HG02678 (cell line): ENCODE measurements around the gene B4GALNT4.
"Not testable (repeated sequence)": the region's sequence is repeated elsewhere in the genome, so short reads cannot be mapped to it uniquely, and the experiment has no call there.

Experiments
- ATAC-seq: cut with Tn5 transposase; IDR thresholded peaks from one replicate; pipeline ENCODE4 v1.9.1; 2021; ENCODE audit warnings: mild to moderate bottlenecking, moderate library complexity; ENCODE audit not compliant: unreplicated experiment

Gene B4GALNT4

DNA sequence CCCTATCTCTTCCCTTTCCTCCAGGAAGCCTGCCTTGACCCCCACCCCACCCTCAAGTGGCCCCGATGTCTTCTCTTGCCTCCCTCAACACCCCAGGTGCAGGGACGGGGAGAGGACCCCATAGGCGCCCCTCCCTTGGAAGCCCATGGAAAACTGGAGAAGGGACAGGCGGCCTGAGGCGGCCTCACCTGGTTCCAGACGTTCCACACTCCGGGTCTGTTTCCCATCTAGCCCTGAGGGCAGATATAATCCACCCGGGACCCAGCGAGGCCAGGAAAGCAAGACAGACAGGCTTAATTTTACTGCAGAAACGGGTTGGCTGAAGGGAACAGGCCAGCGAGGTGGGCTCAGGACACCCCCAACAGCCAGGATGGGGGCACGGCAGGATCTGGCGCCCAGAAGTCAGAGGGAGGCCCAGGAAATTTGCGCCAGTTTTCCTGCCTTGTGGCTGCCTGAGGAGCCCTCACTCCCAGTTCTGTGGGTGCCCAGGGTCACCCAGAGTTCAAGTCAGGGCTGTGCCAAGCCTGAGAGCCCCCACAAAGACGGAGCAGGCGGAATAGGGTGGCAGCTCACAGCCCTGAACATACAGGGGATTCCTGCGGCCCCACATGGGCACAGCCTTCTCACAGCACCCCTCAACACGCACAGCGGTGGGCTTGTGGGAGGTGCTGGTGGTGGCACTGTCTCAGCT is 48.5 kb downstream of the B4GALNT4 start:
- no peak for ATAC-seq

DNA sequence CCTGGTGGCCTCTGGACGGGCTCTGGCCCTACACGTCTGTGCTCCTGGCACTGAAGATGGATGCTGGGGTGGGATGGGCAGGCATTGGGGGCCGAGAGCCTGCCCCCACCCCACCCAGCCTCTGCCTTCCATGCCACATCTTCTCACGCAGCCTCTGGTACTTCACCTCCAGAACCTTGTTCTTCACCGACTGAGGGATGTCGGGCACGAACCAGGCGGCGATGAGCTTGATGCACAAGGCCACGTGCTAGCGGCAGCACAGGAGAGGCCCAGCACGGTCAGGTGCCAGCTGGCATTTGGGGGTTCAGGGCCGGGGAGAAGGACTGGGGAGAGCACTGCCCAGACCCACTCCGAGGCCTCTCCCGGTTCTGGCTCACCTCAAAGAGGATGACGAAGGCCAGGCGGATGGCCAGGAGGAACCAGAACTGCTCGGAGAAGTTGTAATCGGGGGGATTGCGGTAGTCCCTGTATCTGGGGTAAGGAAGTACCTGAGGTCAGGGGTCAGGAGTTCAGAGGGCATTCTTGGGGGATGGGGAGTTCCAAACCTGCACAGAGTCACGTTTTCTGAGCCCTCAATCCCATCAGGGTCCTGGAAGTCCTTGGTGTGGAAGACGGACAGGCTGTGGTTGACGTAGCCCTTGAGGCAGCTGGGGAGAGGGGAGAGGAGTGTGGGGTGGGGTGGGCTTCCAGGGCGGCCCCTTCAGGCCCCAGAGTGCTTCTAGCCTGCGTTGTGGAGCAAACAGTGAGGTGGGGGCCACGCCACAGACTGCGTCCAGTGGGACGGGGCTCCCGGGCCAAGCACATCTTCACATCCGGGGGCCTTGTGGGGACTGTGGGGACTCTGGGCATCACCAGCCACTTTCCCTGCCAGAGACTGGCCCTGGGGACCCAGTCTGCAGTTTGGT is 49.3 kb downstream of the B4GALNT4 start:
- ATAC-seq = no peak

DNA sequence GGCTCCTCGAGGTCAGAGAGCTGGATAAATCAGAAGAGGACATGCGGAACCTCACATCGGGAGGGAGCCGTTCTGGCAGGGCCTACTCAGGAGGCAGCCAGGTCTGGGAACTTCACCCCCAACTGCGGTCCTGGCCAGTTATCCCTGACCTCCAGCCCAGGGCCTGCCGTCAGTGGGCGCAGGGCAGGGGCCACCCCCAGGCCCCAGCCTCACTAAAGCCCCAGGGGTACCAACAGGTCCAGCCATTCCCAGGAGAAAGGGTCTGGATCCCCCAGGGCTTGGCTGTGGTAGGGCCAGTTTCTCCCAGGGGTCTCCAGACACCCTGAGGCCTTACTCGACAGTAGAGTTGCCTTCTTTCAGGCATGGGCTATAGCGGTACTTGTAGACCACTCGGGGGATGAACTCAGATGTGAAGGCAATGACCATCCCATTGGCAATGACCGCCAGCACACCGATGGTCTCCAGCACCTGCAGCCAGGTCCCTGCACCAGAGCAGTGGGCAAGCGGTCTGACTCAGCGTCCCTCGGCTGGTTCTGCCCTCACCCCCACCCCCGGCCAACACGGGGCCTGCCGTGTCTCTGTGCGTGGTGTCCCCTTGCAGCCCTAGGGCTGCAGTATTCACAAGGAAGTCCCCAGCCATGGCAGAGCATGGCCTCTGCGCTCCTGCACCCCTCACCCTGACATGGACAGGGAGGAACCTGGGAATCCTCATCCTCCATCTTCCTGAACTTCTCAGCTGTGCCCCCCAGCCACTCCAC is 50.1 kb downstream of the B4GALNT4 start:
- ATAC-seq = no peak

DNA sequence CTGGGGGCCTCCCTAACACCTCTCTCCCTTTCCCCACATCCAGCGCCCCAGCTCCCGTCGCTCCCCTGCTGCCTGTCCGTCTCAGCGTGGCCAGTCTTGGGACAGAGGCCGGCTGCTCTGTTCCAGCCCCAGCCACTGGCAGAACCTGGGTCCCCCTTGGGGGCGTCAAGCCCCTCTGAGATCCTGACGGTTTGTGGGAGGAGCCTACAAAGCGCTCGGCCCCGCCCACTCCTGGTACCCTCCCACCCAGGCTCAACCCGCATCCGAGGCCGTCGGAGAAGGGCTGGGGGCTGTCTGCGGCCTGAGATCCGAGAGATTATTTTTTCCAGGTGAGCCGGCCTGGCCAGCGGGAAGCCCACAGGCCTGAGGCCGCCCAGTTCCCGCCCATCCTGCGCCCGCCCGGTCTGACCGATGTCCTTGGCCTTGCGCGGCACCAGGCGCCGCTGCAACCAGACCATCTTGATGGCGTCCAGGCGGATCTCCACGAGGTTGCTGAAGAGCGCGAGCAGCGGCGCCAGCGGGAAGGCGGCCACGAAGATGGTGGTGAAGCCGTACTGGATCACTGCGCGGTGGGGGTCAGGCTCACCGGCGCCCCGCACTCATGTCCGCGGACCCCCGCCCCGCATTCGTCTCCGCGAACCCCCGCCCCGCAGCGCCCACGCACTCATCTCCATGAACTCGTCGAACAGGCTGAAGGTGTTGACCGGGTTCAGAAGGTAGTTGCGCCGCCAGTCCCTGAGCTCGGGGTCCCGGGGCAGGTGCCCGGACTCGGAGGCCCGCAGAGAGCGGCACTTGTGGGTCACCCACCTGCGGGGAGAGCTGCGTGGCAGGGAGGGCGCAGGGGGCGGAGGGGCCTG is 51.0 kb downstream of the B4GALNT4 start:
- no peak for ATAC-seq

DNA sequence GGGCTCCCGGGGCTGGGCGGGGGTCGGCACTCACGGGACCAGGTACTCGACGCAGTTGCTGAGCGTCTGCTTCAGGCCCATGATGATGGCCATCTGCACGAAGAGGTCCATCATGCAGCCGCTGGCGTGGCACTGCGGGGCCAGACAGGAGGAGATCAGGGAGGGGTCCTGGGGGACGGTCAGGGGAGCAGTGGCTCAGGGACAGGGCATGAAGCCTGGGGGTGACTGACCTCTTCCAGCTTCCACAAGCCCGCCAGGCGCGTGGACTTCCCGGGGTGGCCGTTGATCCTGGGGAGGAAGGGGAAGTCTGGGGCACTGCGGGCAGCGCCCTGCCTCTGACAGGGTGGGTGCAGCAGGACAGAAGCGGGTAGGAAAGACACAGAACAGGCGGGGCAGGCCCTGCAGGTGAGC is 51.6 kb downstream of the B4GALNT4 start:
- ATAC-seq = no peak

DNA sequence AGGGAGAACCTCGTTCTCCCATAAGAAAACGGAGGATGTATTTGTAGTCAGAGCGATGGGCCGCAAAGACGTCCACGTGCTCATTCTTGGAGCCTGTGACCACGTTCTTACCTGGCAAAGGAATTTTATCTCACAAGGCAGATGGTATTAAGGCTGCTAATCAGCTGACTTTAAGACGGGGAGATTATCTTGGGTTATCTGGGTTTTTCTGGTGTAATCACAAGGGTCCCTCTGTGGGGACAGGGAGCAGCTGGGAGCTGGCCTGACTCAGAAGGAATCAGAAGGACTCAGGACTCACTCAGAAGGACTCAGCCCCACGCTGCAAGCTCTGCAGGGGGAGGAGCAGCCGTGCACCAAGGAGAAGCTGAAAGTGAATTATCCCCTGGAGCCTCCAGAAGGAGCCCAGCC is 53.0 kb downstream of the B4GALNT4 start:
- no peak for ATAC-seq

DNA sequence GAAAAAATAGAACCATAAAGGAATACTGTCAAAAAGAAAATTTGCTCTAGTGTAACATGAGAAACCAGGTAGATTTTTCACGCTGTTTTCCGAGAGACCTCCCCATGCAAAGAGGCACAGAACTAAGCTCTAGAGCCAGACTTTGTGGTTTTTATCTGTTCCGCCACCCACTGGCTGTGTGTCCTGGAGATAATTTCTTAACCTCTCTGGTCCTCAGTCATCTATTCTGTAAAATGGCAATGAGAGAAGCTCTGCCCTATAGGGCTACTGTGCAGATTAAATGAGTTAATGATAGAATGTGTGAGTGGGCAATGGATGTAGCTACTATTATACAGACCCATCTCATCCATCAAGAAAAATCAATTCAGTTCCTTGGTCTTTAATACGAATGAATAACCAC is 54.9 kb downstream of the B4GALNT4 start:
- no peak for ATAC-seq

DNA sequence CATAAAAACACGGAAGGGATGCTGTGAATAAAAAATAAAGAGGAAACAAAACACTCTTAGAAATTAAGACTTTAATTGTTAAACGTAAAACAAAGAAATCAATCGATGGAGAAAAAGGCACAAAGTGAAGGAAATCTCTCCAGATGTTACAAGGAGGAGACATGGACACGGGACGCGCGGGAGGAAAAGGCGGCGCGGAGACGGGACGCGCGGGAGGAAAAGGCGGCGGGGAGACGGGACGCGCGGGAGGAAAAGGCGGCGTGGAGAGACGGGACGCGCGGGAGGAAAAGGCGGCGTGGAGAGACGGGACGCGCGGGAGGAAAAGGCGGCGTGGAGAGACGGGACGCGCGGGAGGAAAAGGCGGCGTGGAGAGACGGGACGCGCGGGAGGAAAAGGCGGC is 55.5 kb downstream of the B4GALNT4 start:
- ATAC-seq = not testable (repeated sequence)

DNA sequence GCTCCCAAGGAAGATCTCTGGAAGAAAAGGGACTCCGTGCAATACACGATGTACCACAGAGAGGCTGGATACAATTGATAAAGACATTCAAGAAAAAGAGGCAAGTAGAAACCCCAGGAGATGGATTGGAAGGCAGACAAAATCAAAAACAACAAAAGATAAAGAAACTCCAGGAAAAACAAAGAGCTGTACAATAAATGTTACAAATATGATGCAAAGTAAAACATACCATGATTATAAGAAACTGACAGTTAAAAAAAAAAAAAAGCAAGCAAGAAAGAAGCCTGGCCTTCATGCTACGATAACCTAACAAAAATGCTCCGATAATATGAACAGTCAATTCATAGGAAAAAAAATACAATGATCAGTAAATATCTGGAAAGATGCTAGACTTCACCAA is 56.0 kb downstream of the B4GALNT4 start:
- no peak for ATAC-seq

DNA sequence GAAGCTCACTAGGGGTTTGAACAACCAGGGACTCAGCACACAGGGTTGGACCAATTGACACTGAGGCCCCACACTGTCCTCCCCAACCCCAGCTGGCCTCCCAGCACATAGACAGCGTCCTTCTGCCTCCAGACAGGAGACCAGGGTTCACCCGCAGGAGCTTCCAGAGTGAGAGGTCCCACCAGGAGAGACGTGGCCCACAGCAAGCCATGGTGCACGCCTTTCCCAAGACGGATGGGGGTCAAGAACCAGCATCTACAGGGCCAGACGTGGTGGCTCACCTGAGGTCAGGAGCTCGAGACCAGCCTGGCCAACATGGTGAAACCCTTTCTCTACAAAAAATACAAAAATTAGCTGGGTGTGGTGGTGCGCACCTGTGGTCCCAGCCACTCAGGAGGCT is 57.6 kb downstream of the B4GALNT4 start:
- ATAC-seq = no peak

DNA sequence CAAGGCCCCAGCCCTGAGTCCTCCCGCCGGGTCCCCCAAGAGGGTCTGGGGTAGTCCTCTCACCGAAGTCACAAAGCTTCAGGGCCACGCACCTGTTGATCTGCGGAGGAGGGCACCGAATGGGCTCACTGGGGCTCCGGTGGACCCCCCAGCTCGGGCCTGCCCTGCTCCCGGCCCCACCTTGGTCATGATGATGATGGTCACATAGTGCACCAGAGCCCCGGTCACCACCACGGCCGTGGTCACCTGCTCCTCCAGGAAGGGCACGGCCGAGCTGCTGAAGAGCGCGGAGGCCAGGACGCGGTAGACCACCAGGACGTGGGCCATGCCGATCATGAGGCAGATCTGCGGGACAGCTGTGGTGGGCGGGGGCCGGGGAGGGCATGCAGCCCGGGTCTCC is 59.0 kb downstream of the B4GALNT4 start:
- ATAC-seq = no peak

DNA sequence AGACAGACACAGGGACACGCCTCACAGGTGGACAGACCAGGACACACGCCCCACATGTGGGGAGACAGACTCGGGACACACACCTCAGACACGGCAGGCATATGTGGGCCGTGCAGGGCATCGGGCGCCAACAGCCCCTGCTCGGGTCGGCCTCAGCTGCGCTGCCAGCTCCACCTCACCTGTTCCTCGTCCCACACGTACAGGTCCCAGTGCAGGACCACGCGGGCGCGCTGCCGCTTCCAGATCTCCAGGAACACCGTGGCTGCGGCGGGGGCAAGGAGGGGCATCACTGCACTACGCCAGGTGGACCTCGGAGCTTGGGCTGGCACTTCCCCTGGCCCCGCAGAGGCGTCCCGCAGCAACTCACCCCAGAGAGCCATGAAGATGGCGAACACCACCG is 60.1 kb downstream of the B4GALNT4 start:
- ATAC-seq = no peak

DNA sequence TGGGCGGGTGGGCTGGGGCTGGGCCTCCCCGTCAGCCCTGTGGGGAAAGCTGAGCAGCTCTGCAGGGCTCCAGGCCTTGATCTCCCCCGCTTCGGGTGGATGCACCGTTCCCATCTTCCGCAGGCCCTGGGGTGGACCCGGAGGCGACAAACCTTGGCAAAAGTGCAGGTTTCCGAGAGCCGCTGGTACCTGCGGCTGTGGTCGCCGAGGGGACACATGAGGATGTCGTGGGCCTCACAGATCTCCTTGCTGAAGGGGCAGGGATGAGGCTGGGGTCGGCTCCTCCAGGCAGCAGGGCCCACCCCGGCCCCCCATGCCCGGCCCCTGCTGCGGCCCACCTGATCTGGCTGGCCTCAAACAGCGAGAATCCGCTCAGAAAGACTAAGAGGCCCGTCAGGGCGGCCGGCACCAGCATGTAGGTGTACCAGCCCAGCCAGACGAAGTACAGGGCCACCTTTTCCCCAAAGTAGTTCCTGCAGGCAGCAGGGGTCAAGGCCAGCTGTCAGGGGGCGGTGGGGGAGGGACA is 60.7 kb downstream of the B4GALNT4 start:
- no peak for ATAC-seq
